HepG2 (cell line): Measurements from ENCODE around the gene TNFSF15. TPM values are rescaled to one million over a fixed set of nuclear protein-coding genes. Genes with fewer than 3 reads are reported as not detected.

Source experiments
- ATM ChIP-seq: fragments of 450-650 bp; IDR thresholded peaks from 2 replicates; pipeline ENCODE4 v1.7.1; 2017; ENCODE audit warnings: mild to moderate bottlenecking, borderline replicate concordance
- CENPX ChIP-seq: sonication (generic); formaldehyde crosslinking; IDR thresholded peaks from 2 replicates; pipeline ENCODE4 v1.9.0; 2021; ENCODE audit warnings: mild to moderate bottlenecking, missing genetic modification reagents, moderate library complexity
- FOSL2 ChIP-seq: sonication (generic); formaldehyde crosslinking; IDR thresholded peaks from 2 replicates; pipeline ENCODE4 v1.4.0; 2020; ENCODE audit warnings: missing genetic modification reagents
- GATAD2A ChIP-seq: IDR thresholded peaks from 2 replicates; pipeline ENCODE4 v1.6.1; 2016
- JDP2 ChIP-seq: sonication (generic); formaldehyde crosslinking; IDR thresholded peaks from 2 replicates; pipeline ENCODE4 v1.8.1; 2022; ENCODE audit warnings: missing genetic modification reagents, borderline replicate concordance
- KDM2A ChIP-seq: sonication (generic); formaldehyde crosslinking; IDR thresholded peaks from 2 replicates; pipeline ENCODE4 v1.4.0; 2020; ENCODE audit warnings: low read depth, missing genetic modification reagents, borderline replicate concordance
- KLF15 ChIP-seq: sonication (generic); formaldehyde crosslinking; IDR thresholded peaks from 2 replicates; pipeline ENCODE4 v1.8.1; 2023; ENCODE audit warnings: borderline replicate concordance, mild to moderate bottlenecking, inconsistent platforms, missing genetic modification reagents, mixed read lengths
- SRSF4 ChIP-seq: fragments of 200-400 bp; formaldehyde crosslinking; IDR thresholded peaks from one replicate; pipeline ENCODE4 v1.6.1; 2018; ENCODE audit warnings: mild to moderate bottlenecking, low read depth, low read length, moderate library complexity; ENCODE audit not compliant: poor library complexity, severe bottlenecking
- TBL1XR1 ChIP-seq: fragments of 150-350 bp; IDR thresholded peaks from 2 replicates; pipeline ENCODE4 v1.6.1; 2014; ENCODE audit warnings: borderline replicate concordance, low read length; ENCODE audit not compliant: partially characterized antibody
- U2AF2 ChIP-seq: fragments of 200-400 bp; formaldehyde crosslinking; IDR thresholded peaks from 2 replicates; pipeline ENCODE4 v1.6.1; 2017; ENCODE audit warnings: low read depth, mild to moderate bottlenecking, low read length
- ZNF460 ChIP-seq: sonication (generic); formaldehyde crosslinking; IDR thresholded peaks from 2 replicates; pipeline ENCODE4 v1.5.1; 2020; ENCODE audit warnings: missing genetic modification reagents, mild to moderate bottlenecking, borderline replicate concordance
- ZNF780A ChIP-seq: sonication (generic); formaldehyde crosslinking; IDR thresholded peaks from 2 replicates; pipeline ENCODE4 v1.8.0; 2022; ENCODE audit warnings: mild to moderate bottlenecking, missing genetic modification reagents, moderate library complexity
- ZNF839 ChIP-seq: sonication (generic); formaldehyde crosslinking; IDR thresholded peaks from 2 replicates; pipeline ENCODE4 v1.4.0; 2020; ENCODE audit warnings: missing genetic modification reagents, mild to moderate bottlenecking, borderline replicate concordance
- ZNF878 ChIP-seq: sonication (generic); formaldehyde crosslinking; IDR thresholded peaks from 2 replicates; pipeline ENCODE4 v1.8.1; 2023; ENCODE audit warnings: mild to moderate bottlenecking, missing genetic modification reagents, moderate library complexity
- ZSCAN9 ChIP-seq: IDR thresholded peaks from 2 replicates; pipeline ENCODE4 v1.6.1; 2016; ENCODE audit warnings: borderline replicate concordance
- polyA plus RNA-seq, 8 experiments: library from polyadenylated mRNA; depleted of rRNA in 3 of 8; stranded (reverse) in 7 of 8; unstranded in 1 of 8; fragments of >200 nt; fragmentation: Illumina TruSeq in 4 of 8; extraction: Trizol in 4 of 8; gene quantifications; 2 replicates each; pipeline versions ENCODE4 v1.2.1 to v1.2.3, GENCODE V29; 2011 to 2016; ENCODE audit warnings: low read depth in 4 of 8, missing spikeins in 1 of 8, mixed read lengths in 1 of 8; ENCODE audit not compliant: insufficient read depth in 1 of 8
- total RNA-seq, 5 experiments: library from RNA; depleted of rRNA; stranded (reverse); fragments of >200 nt; fragmentation: Illumina TruSeq; extraction: Trizol; gene quantifications; 2 replicates each; pipeline ENCODE4 v1.2.3, GENCODE V29; 2016; ENCODE audit warnings: low read depth in 1 of 5
- TF ChIP-seq, protein P1 (sequence below): IDR thresholded peaks from 2 replicates; pipeline ENCODE4 v1.4.0; 2020; ENCODE audit warnings: mild to moderate bottlenecking, missing genetic modification reagents
- TF ChIP-seq, protein P2 (sequence below): sonication (generic); formaldehyde crosslinking; IDR thresholded peaks from 2 replicates; pipeline ENCODE4 v1.8.0; 2022; ENCODE audit warnings: missing genetic modification reagents, mild to moderate bottlenecking, borderline replicate concordance
- TF ChIP-seq, protein P3 (sequence below): sonication (generic); formaldehyde crosslinking; IDR thresholded peaks from 2 replicates; pipeline ENCODE4 v1.4.0; 2020; ENCODE audit warnings: missing genetic modification reagents, borderline replicate concordance
- TF ChIP-seq, protein P4 (sequence below): sonication (generic); formaldehyde crosslinking; conservative IDR thresholded peaks from 2 replicates; pipeline ENCODE4 v1.4.0; 2020; ENCODE audit warnings: mild to moderate bottlenecking, missing genetic modification reagents, moderate library complexity

Gene TNFSF15
- total and polyA plus RNA-seq, 2 of the 13 experiments (the other 11 are each of a cell fraction or from before 2014, with no cell fraction given): 0.02 to 0.03 TPM

DNA sequence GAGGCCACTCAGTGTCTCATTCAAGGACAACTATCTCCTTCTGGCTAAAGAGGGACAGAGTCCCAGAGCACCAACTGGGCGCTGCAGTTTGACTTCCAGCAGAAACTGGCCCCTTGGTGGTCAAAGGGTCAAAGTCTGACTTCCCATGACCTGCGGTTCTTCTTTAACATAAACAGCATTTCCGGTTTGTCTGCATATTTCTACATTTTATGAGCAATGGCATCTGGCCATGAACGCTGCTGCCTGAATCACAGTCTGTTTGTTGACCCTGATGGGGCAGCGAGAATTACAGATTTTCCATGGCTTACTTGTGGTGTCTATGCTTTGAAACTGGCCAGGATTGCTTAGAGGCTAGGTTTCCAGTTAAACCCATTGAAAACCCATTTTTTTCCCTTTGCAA is 1.3 kb downstream of the TNFSF15 start (continued):
- TF ChIP-seq, protein P1, sequence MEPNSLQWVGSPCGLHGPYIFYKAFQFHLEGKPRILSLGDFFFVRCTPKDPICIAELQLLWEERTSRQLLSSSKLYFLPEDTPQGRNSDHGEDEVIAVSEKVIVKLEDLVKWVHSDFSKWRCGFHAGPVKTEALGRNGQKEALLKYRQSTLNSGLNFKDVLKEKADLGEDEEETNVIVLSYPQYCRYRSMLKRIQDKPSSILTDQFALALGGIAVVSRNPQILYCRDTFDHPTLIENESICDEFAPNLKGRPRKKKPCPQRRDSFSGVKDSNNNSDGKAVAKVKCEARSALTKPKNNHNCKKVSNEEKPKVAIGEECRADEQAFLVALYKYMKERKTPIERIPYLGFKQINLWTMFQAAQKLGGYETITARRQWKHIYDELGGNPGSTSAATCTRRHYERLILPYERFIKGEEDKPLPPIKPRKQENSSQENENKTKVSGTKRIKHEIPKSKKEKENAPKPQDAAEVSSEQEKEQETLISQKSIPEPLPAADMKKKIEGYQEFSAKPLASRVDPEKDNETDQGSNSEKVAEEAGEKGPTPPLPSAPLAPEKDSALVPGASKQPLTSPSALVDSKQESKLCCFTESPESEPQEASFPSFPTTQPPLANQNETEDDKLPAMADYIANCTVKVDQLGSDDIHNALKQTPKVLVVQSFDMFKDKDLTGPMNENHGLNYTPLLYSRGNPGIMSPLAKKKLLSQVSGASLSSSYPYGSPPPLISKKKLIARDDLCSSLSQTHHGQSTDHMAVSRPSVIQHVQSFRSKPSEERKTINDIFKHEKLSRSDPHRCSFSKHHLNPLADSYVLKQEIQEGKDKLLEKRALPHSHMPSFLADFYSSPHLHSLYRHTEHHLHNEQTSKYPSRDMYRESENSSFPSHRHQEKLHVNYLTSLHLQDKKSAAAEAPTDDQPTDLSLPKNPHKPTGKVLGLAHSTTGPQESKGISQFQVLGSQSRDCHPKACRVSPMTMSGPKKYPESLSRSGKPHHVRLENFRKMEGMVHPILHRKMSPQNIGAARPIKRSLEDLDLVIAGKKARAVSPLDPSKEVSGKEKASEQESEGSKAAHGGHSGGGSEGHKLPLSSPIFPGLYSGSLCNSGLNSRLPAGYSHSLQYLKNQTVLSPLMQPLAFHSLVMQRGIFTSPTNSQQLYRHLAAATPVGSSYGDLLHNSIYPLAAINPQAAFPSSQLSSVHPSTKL (CRISPR knock-in tag): peak; percentile 48; the same call in 1 of the 2 replicates
- no peak for TF ChIP-seq JDP2 (CRISPR knock-in tag)
- TF ChIP-seq FOSL2: no peak
- TF ChIP-seq ZSCAN9 (CRISPR knock-in tag): no peak
- TF ChIP-seq, protein P2, sequence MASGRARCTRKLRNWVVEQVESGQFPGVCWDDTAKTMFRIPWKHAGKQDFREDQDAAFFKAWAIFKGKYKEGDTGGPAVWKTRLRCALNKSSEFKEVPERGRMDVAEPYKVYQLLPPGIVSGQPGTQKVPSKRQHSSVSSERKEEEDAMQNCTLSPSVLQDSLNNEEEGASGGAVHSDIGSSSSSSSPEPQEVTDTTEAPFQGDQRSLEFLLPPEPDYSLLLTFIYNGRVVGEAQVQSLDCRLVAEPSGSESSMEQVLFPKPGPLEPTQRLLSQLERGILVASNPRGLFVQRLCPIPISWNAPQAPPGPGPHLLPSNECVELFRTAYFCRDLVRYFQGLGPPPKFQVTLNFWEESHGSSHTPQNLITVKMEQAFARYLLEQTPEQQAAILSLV: no peak
- TF ChIP-seq TBL1XR1: peak; percentile 55
- TF ChIP-seq GATAD2A (CRISPR knock-in tag): peak; percentile 32; the same call in 1 of the 2 replicates
- TF ChIP-seq CENPX (CRISPR knock-in tag): no peak
- TF ChIP-seq KLF15 (CRISPR knock-in tag): no peak
- no peak for TF ChIP-seq ATM
- no peak for TF ChIP-seq SRSF4
- TF ChIP-seq ZNF878 (CRISPR knock-in tag): no peak
- TF ChIP-seq ZNF460: no peak
- TF ChIP-seq U2AF2: no peak
- TF ChIP-seq ZNF780A (CRISPR knock-in tag): no peak
- no peak for TF ChIP-seq KDM2A (CRISPR knock-in tag)
- no peak for TF ChIP-seq ZNF839 (CRISPR knock-in tag)
- TF ChIP-seq, protein P3, sequence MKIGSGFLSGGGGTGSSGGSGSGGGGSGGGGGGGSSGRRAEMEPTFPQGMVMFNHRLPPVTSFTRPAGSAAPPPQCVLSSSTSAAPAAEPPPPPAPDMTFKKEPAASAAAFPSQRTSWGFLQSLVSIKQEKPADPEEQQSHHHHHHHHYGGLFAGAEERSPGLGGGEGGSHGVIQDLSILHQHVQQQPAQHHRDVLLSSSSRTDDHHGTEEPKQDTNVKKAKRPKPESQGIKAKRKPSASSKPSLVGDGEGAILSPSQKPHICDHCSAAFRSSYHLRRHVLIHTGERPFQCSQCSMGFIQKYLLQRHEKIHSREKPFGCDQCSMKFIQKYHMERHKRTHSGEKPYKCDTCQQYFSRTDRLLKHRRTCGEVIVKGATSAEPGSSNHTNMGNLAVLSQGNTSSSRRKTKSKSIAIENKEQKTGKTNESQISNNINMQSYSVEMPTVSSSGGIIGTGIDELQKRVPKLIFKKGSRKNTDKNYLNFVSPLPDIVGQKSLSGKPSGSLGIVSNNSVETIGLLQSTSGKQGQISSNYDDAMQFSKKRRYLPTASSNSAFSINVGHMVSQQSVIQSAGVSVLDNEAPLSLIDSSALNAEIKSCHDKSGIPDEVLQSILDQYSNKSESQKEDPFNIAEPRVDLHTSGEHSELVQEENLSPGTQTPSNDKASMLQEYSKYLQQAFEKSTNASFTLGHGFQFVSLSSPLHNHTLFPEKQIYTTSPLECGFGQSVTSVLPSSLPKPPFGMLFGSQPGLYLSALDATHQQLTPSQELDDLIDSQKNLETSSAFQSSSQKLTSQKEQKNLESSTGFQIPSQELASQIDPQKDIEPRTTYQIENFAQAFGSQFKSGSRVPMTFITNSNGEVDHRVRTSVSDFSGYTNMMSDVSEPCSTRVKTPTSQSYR: no peak
- TF ChIP-seq, protein P4, sequence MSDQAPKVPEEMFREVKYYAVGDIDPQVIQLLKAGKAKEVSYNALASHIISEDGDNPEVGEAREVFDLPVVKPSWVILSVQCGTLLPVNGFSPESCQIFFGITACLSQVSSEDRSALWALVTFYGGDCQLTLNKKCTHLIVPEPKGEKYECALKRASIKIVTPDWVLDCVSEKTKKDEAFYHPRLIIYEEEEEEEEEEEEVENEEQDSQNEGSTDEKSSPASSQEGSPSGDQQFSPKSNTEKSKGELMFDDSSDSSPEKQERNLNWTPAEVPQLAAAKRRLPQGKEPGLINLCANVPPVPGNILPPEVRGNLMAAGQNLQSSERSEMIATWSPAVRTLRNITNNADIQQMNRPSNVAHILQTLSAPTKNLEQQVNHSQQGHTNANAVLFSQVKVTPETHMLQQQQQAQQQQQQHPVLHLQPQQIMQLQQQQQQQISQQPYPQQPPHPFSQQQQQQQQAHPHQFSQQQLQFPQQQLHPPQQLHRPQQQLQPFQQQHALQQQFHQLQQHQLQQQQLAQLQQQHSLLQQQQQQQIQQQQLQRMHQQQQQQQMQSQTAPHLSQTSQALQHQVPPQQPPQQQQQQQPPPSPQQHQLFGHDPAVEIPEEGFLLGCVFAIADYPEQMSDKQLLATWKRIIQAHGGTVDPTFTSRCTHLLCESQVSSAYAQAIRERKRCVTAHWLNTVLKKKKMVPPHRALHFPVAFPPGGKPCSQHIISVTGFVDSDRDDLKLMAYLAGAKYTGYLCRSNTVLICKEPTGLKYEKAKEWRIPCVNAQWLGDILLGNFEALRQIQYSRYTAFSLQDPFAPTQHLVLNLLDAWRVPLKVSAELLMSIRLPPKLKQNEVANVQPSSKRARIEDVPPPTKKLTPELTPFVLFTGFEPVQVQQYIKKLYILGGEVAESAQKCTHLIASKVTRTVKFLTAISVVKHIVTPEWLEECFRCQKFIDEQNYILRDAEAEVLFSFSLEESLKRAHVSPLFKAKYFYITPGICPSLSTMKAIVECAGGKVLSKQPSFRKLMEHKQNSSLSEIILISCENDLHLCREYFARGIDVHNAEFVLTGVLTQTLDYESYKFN (CRISPR knock-in tag): 0 out of 2 replicates have a peak, but pooled peaks have one; percentile 21
